ENCODE measurements around the gene PGGHG. TPM values are rescaled to one million over a fixed set of nuclear protein-coding genes. Genes with fewer than 3 reads are reported as not detected.

Gene PGGHG
- total RNA-seq, 1 experiment from 2014 or later, result 12.4 TPM

DNA sequence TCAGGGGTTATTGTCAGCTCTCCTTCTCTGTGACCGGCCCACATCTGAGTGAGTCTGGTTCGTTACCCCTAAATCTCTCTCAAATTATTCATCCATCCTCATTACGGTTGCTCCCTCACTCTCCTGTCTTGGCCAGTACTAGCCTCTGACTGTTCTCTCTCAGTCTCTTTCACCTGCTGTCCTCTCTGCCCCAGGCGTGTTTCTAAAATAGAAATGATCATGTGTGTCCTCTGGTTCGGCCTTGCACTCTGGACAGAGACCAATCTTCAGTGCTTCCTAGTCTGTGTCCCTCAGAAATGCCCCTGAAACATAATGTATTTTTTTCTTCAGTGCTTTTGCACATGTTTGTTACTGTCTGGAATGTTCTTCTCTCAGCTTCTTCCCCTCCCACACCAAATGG, 47.3 kb upstream of the PGGHG start:
- BruUV-seq (replicated peaks), result no TSS peak
- Histone ChIP-seq H3K9me2 (replicated peaks; ENCODE audit: low read length) (no peaks in the 10 kb centered on the region), H3K9me3 (ENCODE audit: low read length) (no peaks in the 10 kb centered on the region), H3K4me1 (ENCODE audit: insufficient read depth, low read length) (peaks cover 12% of the 10 kb centered on the region), H3K4me2 (ENCODE audit: low read length) (no peak overlapping the region), H3K4me3 (ENCODE audit: low read length) (no peak overlapping the region), H3F3A (ENCODE audit: low read length, unreplicated experiment) (no peaks in the 10 kb centered on the region), H2AFZ (ENCODE audit: low read length) (no peak overlapping the region), H3K27me3 (ENCODE audit: low read length) (no peaks in the 10 kb centered on the region), H3K36me3 (ENCODE audit: low read depth, low read length) (peaks cover 37% of the 10 kb centered on the region), H3K9ac (ENCODE audit: low read length) (no peak overlapping the region), H3K27ac (ENCODE audit: low read length) (no peak overlapping the region), H4K20me1 (ENCODE audit: low read length) (0 out of 2 replicates have a peak, but pooled peaks cover 17% of the 10 kb centered on the region), H3K79me2 (ENCODE audit: low read length) (peaks cover 69% of the 10 kb centered on the region)
- DNase-seq, result no peak
- intact Hi-C loops (cut with micrococcal nuclease), result no loop called here
- CTCF ChIA-PET, result no interaction called here
- POLR2A ChIA-PET (ENCODE audit: unreplicated experiment), result no interaction called here
- no peak for TF ChIP-seq EZH2 (IDR thresholded peaks at IDR 0.05; ENCODE audit: low read length, unreplicated experiment)
- TF ChIP-seq, protein P1, sequence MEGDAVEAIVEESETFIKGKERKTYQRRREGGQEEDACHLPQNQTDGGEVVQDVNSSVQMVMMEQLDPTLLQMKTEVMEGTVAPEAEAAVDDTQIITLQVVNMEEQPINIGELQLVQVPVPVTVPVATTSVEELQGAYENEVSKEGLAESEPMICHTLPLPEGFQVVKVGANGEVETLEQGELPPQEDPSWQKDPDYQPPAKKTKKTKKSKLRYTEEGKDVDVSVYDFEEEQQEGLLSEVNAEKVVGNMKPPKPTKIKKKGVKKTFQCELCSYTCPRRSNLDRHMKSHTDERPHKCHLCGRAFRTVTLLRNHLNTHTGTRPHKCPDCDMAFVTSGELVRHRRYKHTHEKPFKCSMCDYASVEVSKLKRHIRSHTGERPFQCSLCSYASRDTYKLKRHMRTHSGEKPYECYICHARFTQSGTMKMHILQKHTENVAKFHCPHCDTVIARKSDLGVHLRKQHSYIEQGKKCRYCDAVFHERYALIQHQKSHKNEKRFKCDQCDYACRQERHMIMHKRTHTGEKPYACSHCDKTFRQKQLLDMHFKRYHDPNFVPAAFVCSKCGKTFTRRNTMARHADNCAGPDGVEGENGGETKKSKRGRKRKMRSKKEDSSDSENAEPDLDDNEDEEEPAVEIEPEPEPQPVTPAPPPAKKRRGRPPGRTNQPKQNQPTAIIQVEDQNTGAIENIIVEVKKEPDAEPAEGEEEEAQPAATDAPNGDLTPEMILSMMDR (conservative IDR thresholded peaks at IDR 0.05; ENCODE audit: low read depth, low read length), result no peak
- no peak for TF ChIP-seq EZH2phosphoT487 (IDR thresholded peaks at IDR 0.05; ENCODE audit: borderline replicate concordance, low read length)
- no peak for ATAC-seq

DNA sequence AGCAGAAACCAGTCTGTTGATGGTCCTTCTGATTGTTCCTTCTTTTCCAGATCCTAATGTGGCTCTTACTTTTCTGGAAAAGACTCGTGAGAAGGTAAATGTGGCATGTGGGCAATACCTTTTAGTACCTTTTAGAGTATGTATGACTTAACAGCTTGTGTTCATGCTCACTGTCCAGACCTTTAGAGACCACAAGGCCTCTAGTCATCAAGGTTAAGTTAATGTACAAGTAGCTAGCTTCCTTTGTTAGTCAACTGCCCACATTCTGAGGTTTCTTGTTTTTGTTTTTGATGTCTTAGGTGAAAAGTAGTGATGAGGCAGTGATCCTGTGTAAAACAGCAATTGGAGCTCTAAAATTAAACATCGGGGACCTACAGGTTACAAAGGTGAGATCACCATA, 44.5 kb upstream of the PGGHG start:
- no peak for DNase-seq
- H3K4me1 ChIP-seq (ENCODE audit: insufficient read depth, low read length), result no peaks in the 10 kb centered on the region
- TF ChIP-seq EZH2 (IDR thresholded peaks at IDR 0.05; ENCODE audit: low read length, unreplicated experiment) (no peak), EZH2phosphoT487 (IDR thresholded peaks at IDR 0.05; ENCODE audit: borderline replicate concordance, low read length) (no peak)
- TF ChIP-seq, protein P1 (conservative IDR thresholded peaks at IDR 0.05; ENCODE audit: low read depth, low read length), result no peak
- H4K20me1 ChIP-seq (ENCODE audit: low read length), result 0 out of 2 replicates have a peak, but pooled peaks cover 8% of the 10 kb centered on the region
- H3K36me3 ChIP-seq (ENCODE audit: low read depth, low read length), result peaks cover 54% of the 10 kb centered on the region
- no peaks in the 10 kb centered on the region for H3K9me3 ChIP-seq (ENCODE audit: low read length)
- peaks cover 43% of the 10 kb centered on the region for H3K79me2 ChIP-seq (ENCODE audit: low read length)
- no TSS peak for BruUV-seq (replicated peaks)
- ChIA-PET POLR2A (ENCODE audit: unreplicated experiment) (no interaction called here), CTCF (no interaction called here)
- H3K27ac ChIP-seq (ENCODE audit: low read length), result no peak overlapping the region
- H3K4me3 ChIP-seq (ENCODE audit: low read length), result no peak overlapping the region
- H2AFZ ChIP-seq (ENCODE audit: low read length), result no peak overlapping the region
- no peaks in the 10 kb centered on the region for H3F3A ChIP-seq (ENCODE audit: low read length, unreplicated experiment)
- intact Hi-C loops (cut with micrococcal nuclease), result no loop called here
- ATAC-seq, result no peak
- H3K9ac ChIP-seq (ENCODE audit: low read length), result no peak overlapping the region
- H3K9me2 ChIP-seq (replicated peaks; ENCODE audit: low read length), result no peaks in the 10 kb centered on the region
- no peak overlapping the region for H3K4me2 ChIP-seq (ENCODE audit: low read length)
- no peaks in the 10 kb centered on the region for H3K27me3 ChIP-seq (ENCODE audit: low read length)

DNA sequence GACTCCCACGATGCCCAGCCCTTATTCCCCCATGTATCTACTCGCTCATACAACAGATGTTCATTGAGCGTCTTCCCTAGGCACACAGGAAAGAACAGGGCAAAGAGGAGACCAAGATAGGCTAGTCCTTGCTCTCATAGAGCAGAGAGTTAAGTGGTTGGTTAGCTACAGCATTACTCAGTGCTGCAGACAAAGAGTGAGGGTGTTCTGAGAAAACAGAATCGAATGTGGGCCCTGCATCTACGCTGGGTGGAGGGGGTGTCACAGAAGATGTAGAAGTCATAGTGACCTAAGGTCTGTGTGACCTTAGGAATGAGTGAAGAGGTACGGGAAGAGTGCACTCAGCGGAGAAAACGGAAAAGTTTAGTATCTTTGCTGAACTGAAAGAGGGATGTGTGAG, 39.9 kb upstream of the PGGHG start:
- intact Hi-C loops (cut with micrococcal nuclease), result no loop called here
- POLR2A ChIA-PET (ENCODE audit: unreplicated experiment), result no interaction called here

More for the DNA sequence above, 39.9 kb upstream of the PGGHG start:
- Histone ChIP-seq H2AFZ (ENCODE audit: low read length) (no peak overlapping the region), H3F3A (ENCODE audit: low read length, unreplicated experiment) (no peaks in the 10 kb centered on the region), H3K36me3 (ENCODE audit: low read depth, low read length) (peaks cover 60% of the 10 kb centered on the region), H3K4me3 (ENCODE audit: low read length) (no peak overlapping the region), H3K79me2 (ENCODE audit: low read length) (peaks cover 4% of the 10 kb centered on the region; the same call in 1 of the 2 replicates), H3K4me1 (ENCODE audit: insufficient read depth, low read length) (no peaks in the 10 kb centered on the region), H3K9me2 (replicated peaks; ENCODE audit: low read length) (no peaks in the 10 kb centered on the region), H3K9ac (ENCODE audit: low read length) (no peak overlapping the region), H3K27ac (ENCODE audit: low read length) (no peak overlapping the region), H3K9me3 (ENCODE audit: low read length) (no peaks in the 10 kb centered on the region), H4K20me1 (ENCODE audit: low read length) (no peaks in the 10 kb centered on the region), H3K4me2 (ENCODE audit: low read length) (no peak overlapping the region), H3K27me3 (ENCODE audit: low read length) (no peaks in the 10 kb centered on the region)
- DNase-seq (no peak), ATAC-seq (no peak)
- CTCF ChIA-PET, result no interaction called here
- TF ChIP-seq EZH2 (IDR thresholded peaks at IDR 0.05; ENCODE audit: low read length, unreplicated experiment), result no peak
- TF ChIP-seq, protein P1 (conservative IDR thresholded peaks at IDR 0.05; ENCODE audit: low read depth, low read length), result no peak
- TF ChIP-seq EZH2phosphoT487 (IDR thresholded peaks at IDR 0.05; ENCODE audit: borderline replicate concordance, low read length), result no peak
- no TSS peak for BruUV-seq (replicated peaks)

Measured in PC-3 (cell line).